HG02970 (cell line): ENCODE measurements around the gene CLCA1.

Source experiments
- ATAC-seq: cut with Tn5 transposase; IDR thresholded peaks from one replicate; pipeline ENCODE4 v1.9.1; 2021; ENCODE audit warnings: mild to moderate bottlenecking, moderate library complexity, moderate number of reproducible peaks; ENCODE audit not compliant: unreplicated experiment, low FRiP score

CLCA1 gene, protein sequence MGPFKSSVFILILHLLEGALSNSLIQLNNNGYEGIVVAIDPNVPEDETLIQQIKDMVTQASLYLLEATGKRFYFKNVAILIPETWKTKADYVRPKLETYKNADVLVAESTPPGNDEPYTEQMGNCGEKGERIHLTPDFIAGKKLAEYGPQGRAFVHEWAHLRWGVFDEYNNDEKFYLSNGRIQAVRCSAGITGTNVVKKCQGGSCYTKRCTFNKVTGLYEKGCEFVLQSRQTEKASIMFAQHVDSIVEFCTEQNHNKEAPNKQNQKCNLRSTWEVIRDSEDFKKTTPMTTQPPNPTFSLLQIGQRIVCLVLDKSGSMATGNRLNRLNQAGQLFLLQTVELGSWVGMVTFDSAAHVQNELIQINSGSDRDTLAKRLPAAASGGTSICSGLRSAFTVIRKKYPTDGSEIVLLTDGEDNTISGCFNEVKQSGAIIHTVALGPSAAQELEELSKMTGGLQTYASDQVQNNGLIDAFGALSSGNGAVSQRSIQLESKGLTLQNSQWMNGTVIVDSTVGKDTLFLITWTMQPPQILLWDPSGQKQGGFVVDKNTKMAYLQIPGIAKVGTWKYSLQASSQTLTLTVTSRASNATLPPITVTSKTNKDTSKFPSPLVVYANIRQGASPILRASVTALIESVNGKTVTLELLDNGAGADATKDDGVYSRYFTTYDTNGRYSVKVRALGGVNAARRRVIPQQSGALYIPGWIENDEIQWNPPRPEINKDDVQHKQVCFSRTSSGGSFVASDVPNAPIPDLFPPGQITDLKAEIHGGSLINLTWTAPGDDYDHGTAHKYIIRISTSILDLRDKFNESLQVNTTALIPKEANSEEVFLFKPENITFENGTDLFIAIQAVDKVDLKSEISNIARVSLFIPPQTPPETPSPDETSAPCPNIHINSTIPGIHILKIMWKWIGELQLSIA

GRCh38 chr1:86468501-86468977 lies at the start of gene CLCA1:
CLCA1 (plus strand) TSS chr1:86468927; CDS start chr1:86468972, 45 bp downstream.
- no peak for ATAC-seq

- ATAC-seq = no peak
Observed at GRCh38 chr1:86419277-86419903, 49.3 kb upstream of the CLCA1 start.

DNA sequence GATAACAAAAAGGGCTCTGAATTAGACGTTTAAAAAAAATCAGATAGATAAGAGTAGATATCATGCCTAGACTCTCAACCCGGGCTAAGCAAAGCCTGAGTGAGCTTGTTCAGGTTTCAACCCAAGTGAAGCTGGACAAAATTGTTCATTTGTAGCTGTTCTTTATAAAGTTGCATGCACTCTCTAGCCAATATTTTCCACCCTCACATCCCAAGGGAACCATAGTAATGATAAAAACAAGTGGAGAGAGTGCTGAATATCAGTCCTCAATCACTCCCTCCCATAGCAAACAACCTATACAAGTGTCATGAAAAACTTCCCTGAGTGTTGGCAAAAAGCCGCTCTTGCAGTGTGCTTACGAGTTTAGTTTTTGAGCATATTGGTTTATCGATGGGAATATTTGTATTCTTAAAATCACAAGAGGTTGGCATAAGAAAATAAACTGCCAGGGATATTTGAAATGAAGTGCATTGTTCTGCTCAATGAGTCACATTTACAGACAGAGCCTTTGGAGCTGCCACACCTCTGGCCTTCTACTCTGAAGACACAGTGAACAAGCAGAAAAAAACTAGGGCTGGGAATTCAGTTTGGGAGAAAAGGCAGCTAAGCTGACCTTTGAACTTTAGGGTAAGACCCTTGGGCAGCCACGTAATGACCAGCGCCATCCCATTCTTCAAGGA lies 47.0 kb upstream of the CLCA1 start:
- ATAC-seq = no peak

DNA sequence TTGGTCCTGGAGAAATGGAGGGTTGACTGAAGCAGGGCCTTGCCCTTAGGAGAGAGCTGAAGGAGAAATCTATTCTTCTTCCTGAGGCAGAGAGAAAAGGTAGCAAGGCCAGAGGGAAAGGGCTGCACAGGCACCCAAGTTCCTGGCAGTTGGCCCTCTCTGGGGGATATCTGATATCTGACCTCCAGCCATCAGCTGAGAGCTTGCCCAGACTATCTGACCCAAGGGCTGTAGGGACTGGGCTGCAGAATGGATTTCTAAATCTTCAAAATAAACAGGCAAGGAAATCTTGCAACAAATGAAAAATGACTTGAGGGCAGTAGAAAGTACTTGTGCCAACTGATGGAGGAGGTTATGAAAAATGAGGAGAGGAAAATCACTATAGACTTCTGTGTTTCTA lies 45.3 kb upstream of the CLCA1 start:
- ATAC-seq = no peak

DNA sequence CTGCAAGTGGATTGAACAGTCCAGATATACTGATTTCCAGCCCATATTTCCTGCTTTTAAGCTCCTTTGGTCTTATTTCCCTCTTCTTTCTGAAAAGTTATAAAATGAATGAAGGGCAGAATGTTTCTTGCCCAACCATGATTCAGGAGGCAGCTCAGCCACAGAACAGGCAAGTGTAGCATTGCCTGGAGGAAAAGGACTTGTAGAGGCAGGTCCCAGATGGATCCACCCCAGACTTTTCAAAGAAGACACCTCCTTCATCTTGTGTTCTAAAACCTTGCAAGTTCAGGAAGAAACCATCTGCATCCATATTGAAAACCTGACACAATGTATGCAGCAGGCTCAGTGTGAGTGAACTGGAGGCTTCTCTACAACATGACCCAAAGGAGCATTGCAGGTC lies 44.9 kb upstream of the CLCA1 start, which contains the start of gene CLCA2:
Gene CLCA2, plus strand, starts transcription at position 299 of the 400 bp plus-strand sequence. Its CDS starts 77 bp downstream, at position 376.
- no peak for ATAC-seq

- no peak for ATAC-seq
Observed at GRCh38 chr1:86429122-86429725, 39.5 kb upstream of the CLCA1 start.

GRCh38 chr1:86429835-86430234 lies 38.9 kb upstream of the CLCA1 start:
- ATAC-seq = no peak

DNA sequence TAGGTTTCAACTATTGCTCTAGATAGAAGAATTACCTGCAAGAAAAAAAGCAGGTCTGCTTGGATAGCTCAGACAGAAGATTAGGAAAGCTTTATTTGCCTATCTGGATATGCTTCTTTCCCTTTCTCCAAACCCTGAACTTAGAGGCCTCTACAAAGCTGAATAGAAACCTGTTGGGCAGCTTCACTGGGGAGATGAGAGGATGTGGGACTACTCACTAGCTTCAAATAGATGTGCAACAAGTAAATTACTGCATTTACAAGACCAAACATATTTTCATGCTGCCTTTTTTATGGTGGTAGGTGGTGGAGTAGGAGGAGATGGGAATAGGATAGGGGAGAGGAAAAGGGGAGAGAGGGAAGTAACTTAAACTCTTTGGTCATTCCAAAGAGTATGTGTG lies 38.4 kb upstream of the CLCA1 start:
- no peak for ATAC-seq

DNA sequence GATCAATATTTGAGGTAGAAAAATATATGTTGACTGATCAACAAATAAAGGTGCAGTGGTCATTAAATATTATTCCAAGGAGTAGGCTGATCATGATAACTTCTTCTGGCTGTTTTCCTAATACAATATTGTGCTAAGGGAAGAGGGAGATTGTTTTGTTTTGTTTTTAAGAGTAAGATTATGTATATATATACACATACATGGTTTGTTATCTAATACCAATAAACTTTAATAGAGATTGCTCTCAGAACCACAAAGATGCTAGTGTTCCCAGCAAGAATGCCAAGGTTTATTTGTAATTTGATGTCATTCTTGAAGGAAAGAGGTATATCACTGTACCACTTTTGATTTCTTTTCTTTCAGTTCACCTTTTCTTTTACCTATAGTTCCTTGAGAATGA lies 34.7 kb upstream of the CLCA1 start:
- ATAC-seq = no peak

- ATAC-seq = no peak
Observed at GRCh38 chr1:86435327-86435726, 33.4 kb upstream of the CLCA1 start.

GRCh38 chr1:86436041-86436440 lies 32.7 kb upstream of the CLCA1 start:
- ATAC-seq = no peak

DNA sequence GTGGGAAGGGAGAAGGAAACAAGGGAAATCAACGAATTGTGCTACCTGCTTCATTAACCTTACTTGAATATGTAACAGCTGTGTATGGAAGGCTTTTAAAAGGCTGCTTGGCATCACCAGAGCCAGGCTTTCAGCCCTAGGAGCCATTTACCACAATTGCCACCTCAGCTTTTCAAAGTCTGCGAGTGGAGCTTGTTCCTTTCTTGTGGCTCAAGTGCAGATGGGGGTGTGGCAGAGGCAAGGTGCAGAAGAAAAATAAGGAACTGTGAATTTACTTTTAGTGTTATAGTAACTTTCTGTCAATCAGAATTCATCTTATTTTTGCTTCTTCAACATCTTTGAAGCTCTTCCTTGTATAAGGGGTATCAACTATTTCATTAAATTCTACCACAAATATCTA lies 27.1 kb upstream of the CLCA1 start:
- ATAC-seq = no peak

GRCh38 chr1:86441997-86442396 lies 26.7 kb upstream of the CLCA1 start:
- ATAC-seq = no peak

- no peak for ATAC-seq
Observed at GRCh38 chr1:86445919-86446318, 22.8 kb upstream of the CLCA1 start.

- no peak for ATAC-seq
Observed at GRCh38 chr1:86447198-86447790, 21.4 kb upstream of the CLCA1 start.

GRCh38 chr1:86448670-86449069 lies 20.1 kb upstream of the CLCA1 start:
- no peak for ATAC-seq

DNA sequence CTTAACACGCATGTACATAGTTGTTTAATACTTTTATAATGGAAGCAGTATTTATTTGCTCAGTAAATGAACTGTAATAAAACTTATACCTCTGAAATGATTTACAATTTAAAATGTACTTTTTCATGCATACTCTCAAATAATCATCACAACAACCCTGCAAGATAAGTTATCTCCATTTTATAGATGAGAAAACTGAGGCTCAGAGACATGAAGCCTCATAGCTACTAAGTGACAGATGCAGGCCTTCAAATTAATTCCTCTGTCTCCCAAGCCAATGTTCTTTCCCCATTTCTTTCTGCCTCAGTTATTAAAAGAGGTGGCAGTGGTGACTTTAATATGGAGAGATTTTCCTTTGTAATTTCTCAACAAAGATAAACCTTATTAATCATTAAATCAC lies 19.6 kb upstream of the CLCA1 start:
- no peak for ATAC-seq

- ATAC-seq = no peak
Observed at GRCh38 chr1:86450847-86451246, 17.9 kb upstream of the CLCA1 start.

DNA sequence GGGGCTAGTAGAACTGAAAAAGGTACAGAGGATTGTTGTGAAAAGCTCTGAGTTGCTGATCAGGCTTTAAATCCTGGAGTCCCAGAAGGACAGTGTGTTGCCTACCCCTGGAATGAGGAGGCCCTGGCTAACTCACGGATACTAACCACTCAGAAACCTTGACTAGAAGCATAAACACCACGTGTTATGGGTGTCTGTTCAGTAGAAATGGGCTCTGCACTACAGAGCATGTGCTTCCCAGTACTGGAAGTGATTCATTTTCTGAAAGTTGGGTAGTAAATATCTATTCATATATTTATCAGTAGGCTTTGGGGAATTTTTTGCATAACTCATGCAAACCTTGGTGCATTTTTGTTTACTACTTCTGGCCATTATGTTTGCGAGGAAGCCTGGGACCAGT lies 15.1 kb upstream of the CLCA1 start:
- ATAC-seq = no peak
